Measurements from ENCODE around the gene SHMT2. TPM values are rescaled to one million over a fixed set of nuclear protein-coding genes. Genes with fewer than 3 reads are reported as not detected.
A peak's percentile ranks its signal among the peaks of the same experiment; 100 is the strongest.

Gene SHMT2
- total RNA-seq, 1 donor from 2014 or later, result 63.3 TPM

- no peak for TF ChIP-seq CTCF (IDR thresholded peaks at IDR 0.05; ENCODE audit: unreplicated experiment)
- Mint-ChIP-seq H3K4me3 (ENCODE audit: unreplicated experiment) (peak overlapping the region; percentile 59), H3K36me3 (ENCODE audit: low read depth, unreplicated experiment) (peaks cover 28% of the 10 kb centered on the region), H3K27me3 (ENCODE audit: unreplicated experiment) (peaks cover 28% of the 10 kb centered on the region), H3K4me1 (ENCODE audit: unreplicated experiment) (peaks cover 26% of the 10 kb centered on the region), H3K9me3 (ENCODE audit: unreplicated experiment) (no peaks in the 10 kb centered on the region), H3K27ac (ENCODE audit: unreplicated experiment) (peak overlapping the region; percentile 48)
- DNase-seq (ENCODE audit: low spot score), result no peak
These were observed 4.7 kb downstream of the SHMT2 start for GRCh38 chr12:57234233-57234570.

GRCh38 chr12:57234571-57235016 lies 5.1 kb downstream of the SHMT2 start:
- DNase-seq (ENCODE audit: low spot score), result no peak
- Mint-ChIP-seq H3K27me3 (ENCODE audit: unreplicated experiment) (peaks cover 31% of the 10 kb centered on the region), H3K27ac (ENCODE audit: unreplicated experiment) (peak overlapping the region; percentile 48), H3K36me3 (ENCODE audit: low read depth, unreplicated experiment) (peaks cover 29% of the 10 kb centered on the region), H3K9me3 (ENCODE audit: unreplicated experiment) (no peaks in the 10 kb centered on the region), H3K4me1 (ENCODE audit: unreplicated experiment) (peaks cover 26% of the 10 kb centered on the region), H3K4me3 (ENCODE audit: unreplicated experiment) (peak overlapping the region; percentile 59)
- no peak for TF ChIP-seq CTCF (IDR thresholded peaks at IDR 0.05; ENCODE audit: unreplicated experiment)

DNA sequence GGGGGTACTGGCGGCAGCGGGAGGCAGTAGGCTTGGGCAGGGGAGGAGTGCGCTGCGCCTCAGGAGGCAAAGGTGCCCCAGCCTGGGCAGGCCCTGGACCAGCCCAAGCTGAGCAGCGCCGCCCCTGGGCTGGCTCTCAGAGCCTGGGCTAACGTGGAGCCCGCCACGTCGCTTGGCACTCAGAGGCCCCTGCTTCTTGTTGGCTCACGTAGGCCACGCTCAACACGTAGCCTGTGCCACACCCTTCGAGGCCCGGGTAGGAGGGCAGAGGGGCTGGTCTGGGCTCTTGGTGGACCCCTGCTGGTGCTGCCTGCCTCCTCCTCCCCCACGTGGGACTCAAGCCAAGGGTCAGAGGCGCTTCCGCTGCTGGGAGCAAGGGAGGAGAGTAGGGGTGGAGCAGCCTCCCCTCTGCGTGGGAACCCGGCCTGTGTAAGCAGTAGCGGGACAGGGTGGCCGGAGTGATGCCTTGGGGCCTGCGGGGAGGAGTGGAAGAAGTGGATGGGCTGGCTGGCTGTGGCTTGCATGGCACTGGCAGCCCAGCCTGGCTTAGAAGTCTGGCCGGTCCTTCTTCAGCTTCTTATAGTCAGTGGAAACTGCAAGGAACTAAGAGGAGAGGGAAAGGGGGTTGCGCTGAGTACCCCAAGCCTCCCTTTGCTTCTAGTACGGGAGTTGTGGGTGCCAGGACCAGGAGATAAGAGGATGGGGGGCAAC lies 5.7 kb downstream of the SHMT2 start:
- H3K27ac Mint-ChIP-seq (ENCODE audit: unreplicated experiment), result no peak overlapping the region
- no peak overlapping the region for H3K4me3 Mint-ChIP-seq (ENCODE audit: unreplicated experiment)
- peaks cover 33% of the 10 kb centered on the region for H3K27me3 Mint-ChIP-seq (ENCODE audit: unreplicated experiment)
- DNase-seq (ENCODE audit: low spot score), result no peak
- H3K36me3 Mint-ChIP-seq (ENCODE audit: low read depth, unreplicated experiment), result peaks cover 31% of the 10 kb centered on the region
- H3K9me3 Mint-ChIP-seq (ENCODE audit: unreplicated experiment), result no peaks in the 10 kb centered on the region
- peaks cover 23% of the 10 kb centered on the region for H3K4me1 Mint-ChIP-seq (ENCODE audit: unreplicated experiment)
- no peak for TF ChIP-seq CTCF (IDR thresholded peaks at IDR 0.05; ENCODE audit: unreplicated experiment)

GRCh38 chr12:57235728-57236131 lies 6.2 kb downstream of the SHMT2 start:
- Mint-ChIP-seq H3K9me3 (ENCODE audit: unreplicated experiment) (no peaks in the 10 kb centered on the region), H3K4me3 (ENCODE audit: unreplicated experiment) (no peak overlapping the region), H3K4me1 (ENCODE audit: unreplicated experiment) (peaks cover 23% of the 10 kb centered on the region), H3K27ac (ENCODE audit: unreplicated experiment) (no peak overlapping the region), H3K27me3 (ENCODE audit: unreplicated experiment) (peaks cover 34% of the 10 kb centered on the region), H3K36me3 (ENCODE audit: low read depth, unreplicated experiment) (peaks cover 35% of the 10 kb centered on the region)
- no peak for TF ChIP-seq CTCF (IDR thresholded peaks at IDR 0.05; ENCODE audit: unreplicated experiment)
- no peak for DNase-seq (ENCODE audit: low spot score)

- peak; percentile 17 for DNase-seq (ENCODE audit: low spot score)
- Mint-ChIP-seq H3K36me3 (ENCODE audit: low read depth, unreplicated experiment) (peaks cover 35% of the 10 kb centered on the region), H3K4me3 (ENCODE audit: unreplicated experiment) (no peak overlapping the region), H3K9me3 (ENCODE audit: unreplicated experiment) (no peaks in the 10 kb centered on the region), H3K27me3 (ENCODE audit: unreplicated experiment) (peaks cover 37% of the 10 kb centered on the region), H3K27ac (ENCODE audit: unreplicated experiment) (no peak overlapping the region), H3K4me1 (ENCODE audit: unreplicated experiment) (peaks cover 23% of the 10 kb centered on the region)
- TF ChIP-seq CTCF (IDR thresholded peaks at IDR 0.05; ENCODE audit: unreplicated experiment), result no peak
These were observed 6.9 kb downstream of the SHMT2 start for GRCh38 chr12:57236201-57236924.
